HL-60/S4 treated with phorbol 12-myristate 13-acetate at 8.2 ng/mL for 4 days and 3 days (cell line): ENCODE measurements around the gene BPIFB1.

Experiments used
- in situ Hi-C: fragments of 300-500 bp; cut with MboI; formaldehyde crosslinking; loops from 2 replicates; pipeline ENCODE4 v1.15.0; 2022; ENCODE audit warnings: low sequenced_read_pairs

Gene BPIFB1

DNA sequence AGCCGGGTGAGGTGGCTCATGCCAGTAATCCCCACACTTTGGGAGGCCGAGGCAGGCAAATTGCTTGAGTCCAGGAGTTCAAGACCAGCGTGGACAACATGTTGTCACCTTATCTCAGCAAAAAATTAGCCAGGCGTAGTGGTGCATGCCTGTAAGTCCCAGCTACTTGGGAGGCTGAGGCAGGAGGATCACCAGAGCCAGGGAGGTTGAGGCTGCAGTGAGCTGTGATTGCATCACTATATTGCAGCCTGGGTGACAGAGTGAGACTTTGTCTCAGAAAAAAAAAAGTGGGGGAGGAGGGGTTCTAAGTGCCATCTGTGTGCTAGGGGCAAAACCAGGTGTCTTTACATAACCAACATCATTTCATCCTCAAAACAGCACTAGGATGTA is 70.0 kb downstream of the BPIFB1 start:
- in situ Hi-C loops = no loop called here
